ENCODE measurements around the gene UGT8.
A peak's percentile ranks its signal among the peaks of the same experiment; 100 is the strongest.
"Not testable (repeated sequence)": the region's sequence is repeated elsewhere in the genome, so short reads cannot be mapped to it uniquely, and the experiment has no call there.

UGT8 gene

GRCh38 chr4:114607056-114607455, 8.4 kb downstream of the UGT8 start:
- no peak for DNase-seq

- DNase-seq: peak in 1 of 2 experiments; percentile 14
Measured at GRCh38 chr4:114613560-114613959, 15.0 kb downstream of the UGT8 start.

GRCh38 chr4:114615435-114615834, 16.8 kb downstream of the UGT8 start:
- DNase-seq: peak in 1 of 2 experiments; percentile 42

DNA sequence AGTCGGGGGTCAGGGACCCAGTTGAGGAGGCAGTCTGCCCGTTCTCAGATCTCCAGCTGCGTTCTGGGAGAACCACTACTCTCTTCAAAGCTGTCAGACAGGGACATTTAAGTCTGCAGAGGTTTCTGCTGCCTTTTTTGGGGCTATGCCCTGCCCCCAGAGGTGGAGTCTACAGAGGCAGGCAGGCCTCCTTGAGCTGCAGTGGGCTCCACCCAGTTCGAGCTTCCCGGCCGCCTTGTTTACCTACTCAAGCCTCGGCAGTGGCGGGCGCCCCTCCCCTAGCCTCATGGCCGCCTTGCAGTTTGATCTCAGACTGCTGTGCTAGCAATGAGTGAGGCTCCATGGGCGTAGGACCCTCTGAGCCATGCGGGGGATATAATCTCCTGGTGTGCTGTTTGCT, 17.4 kb downstream of the UGT8 start:
- DNase-seq: peak; percentile 27 to 63

- no peak for DNase-seq
Measured at GRCh38 chr4:114626196-114626595, 27.6 kb downstream of the UGT8 start.

DNA sequence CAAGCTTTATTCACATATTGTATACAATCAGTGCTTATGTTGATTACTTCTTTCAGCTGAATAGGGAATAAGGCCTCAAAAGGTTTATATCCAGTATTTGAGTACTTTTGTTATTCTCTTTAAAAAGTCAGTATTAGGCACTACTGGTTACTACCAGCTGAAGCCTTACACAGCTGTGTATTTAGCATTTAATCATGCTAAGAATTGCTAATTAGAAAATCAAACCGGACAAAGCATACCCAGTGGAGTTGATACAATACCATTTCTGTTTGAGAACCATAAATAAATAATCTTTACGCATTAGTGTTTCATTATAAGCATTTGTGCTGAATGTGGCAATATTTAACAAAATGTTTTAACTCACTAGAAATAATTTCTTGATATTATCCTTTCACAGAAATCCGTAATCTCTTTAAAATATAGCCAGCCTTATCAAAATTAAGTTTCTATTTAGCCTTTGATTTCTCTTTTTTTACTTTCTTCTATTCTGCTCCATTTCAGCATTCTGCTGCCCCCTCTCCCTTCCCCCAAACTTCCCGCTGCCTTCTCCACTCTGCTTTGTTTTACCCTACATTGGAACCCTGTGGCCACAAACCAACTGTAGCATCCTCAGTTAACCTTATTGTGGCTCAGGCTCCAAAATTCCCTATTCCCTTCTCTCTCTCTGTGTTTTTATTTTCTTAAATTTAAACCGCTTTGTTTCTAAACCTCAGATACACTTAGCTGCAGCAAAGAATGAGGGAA, 37.8 kb downstream of the UGT8 start:
- DNase-seq: peak in 1 of 2 experiments; percentile 4

DNA sequence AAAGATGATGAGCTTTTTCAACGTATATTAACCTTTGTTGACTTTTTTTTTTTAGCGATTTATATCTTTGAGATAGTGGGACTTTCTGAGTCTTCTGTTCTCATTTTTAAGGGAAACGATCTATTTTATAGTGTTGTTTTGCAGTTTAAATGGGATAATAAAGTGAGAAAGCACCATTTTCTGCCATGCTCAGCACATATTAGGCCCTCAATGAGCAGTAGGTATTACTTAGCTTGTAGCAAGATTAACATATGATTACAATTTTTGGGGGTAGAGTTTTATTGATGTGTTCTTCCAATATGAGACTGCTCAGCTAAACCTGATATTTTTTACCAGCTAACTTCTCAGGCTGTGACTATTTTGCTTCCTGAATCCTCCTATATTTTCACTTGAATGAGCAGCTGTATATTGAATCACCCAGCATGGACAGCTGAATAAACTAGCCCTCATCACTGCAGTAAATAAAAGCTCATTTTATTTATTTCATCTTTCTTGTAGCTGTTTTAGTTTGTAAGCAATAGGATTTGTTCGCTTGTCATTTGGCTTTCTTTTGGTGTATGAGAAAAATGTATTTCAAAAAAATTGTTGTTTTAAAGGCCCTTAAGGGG, 43.7 kb downstream of the UGT8 start:
- peak in 1 of 2 experiments; percentile 63 for DNase-seq

DNA sequence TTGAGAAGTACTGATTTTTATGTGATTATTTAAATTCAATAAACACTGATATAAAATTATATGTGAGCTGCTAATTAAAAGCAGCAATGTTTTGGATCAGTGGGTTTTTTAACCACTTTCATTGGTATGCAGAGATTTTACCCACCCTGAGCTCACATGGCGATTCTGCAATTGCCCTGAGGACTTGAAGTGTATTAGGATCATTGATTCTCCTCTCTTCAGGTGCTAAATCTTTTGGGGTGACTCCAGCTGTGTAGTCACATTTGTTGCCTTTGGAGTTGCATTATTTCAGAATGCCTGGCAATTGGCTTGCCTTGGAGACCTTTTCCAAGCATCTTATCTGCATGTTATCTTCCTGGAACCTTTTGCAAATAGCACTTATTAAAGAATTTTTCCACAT, 51.3 kb downstream of the UGT8 start:
- no peak for DNase-seq

DNA sequence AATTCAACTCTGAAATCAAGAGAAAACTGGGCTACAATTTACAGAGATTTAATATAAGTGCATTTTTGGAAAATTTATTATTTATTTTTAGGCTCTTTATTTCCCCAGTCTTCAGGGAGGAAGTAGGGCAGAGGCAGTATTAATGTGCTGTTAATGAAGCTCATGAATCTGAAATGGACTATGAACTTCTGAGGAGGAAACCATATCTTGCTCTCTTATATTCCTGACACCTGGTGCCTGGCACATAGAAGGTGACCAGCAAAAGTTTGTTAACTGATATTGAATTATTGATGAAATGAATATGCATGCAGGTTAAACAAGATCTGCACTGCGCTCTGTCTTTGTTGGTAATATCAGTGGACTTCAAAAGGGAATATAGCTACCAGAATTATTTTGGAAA, 55.1 kb downstream of the UGT8 start:
- no peak for DNase-seq

GRCh38 chr4:114654592-114654991, 56.0 kb downstream of the UGT8 start:
- no peak for DNase-seq

- DNase-seq: no peak
Measured at GRCh38 chr4:114658179-114658578, 59.6 kb downstream of the UGT8 start.

DNA sequence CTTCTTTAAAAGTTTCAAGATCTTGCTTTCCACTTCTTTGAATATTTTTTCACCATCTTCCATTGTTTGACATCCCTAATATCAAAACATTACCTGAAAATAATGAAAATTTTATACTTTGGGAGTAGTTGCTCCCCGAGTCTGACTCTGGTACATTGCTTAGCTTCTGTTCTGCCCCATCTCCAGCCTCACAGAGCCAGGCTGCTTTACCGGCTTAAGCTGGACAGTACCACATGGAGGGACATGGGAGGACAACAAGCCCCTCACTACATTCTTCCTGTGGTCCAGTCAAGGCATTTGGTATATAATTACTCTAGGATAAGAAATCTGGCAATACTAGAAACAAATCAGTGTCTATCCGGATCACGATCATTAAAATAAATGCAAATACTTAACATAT, 60.2 kb downstream of the UGT8 start:
- DNase-seq: no peak

DNA sequence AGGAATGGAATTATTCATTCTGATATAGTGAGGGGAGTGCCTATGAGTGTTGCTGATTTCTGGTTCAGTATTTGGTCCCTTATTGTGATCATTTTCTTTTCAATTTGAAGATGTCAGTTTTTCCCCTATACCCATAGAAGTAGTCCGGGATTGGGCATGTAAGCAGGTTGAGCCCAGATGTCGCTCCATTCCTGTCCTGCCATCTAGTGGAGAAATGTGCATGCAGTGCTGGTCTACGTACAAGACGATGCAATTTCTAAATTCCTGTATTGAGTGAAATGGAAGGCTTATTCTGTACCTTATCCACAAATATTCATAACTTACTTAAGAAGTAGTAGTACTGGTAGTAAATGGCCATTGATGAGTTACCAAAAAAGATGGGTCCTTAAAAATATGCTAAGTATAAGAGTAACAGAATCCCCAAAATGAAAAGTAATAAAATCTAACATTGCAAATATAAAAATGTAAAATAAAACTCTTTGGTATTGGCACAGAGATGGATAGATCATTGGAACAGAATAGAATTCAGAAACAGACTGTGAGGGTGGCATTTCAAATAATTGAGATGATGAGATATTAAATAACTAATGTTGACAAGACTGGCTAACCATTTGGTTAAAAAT, 60.9 kb downstream of the UGT8 start:
- DNase-seq: peak; percentile 65 to 81

DNA sequence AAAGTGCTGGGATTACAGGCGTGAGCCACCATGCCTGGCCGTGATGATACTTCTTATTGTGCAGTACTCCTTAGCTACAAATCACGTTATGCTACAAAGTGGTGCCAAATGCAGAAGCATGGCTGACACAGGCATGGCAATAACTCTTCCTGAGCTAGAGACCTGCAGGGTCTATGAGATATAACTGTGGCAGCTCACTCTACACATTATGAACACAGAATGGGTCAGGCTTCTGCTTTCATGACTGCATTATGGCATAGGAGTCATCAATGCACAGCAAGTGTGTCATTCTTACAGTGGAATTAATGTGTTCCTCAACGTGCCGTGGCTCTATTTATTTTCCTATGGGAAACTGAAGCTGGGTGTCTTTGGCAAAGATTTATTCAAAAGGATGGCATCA, 64.5 kb downstream of the UGT8 start:
- DNase-seq: no peak

DNA sequence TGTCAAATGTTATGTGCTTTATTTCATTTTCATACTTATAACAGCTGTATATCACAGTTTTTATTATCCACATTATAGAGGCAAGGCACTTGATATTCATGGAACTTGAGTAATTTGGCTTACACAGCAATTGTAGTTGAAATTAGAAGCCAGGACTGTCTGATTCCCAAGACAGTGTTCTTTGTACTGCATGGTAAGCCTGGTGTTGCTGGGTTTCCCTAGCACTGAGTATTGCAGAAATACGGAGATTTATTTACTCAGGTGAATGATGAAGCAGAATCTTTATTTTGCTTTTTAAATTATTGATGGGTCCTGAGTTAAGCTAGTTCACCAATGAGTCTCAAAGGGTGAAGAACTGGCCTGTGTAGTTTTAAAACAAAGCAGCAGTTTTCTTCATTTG, 70.0 kb downstream of the UGT8 start:
- no peak for DNase-seq

GRCh38 chr4:114670733-114671132, 72.1 kb downstream of the UGT8 start:
- DNase-seq: not testable (repeated sequence)

DNA sequence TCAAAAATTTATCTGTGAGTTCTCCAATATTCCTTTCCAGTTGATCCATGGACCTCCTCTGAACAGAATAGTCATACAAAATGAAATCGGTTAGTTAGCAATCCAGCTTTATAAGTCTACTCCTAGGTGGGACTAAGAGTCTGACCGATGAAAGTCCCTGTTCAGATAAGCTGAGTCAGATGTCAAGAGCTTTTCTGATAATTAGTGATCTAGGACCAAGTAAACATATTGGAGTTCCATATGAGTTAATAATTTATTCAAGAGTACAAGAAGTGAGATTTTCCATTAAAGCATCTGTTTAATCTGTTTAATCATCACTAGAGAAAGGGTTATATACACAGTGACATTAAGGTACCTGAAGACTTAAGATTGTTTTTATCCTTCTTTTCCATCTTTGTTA, 74.7 kb downstream of the UGT8 start:
- no peak for DNase-seq

GRCh38 chr4:114674080-114674479, 75.5 kb downstream of the UGT8 start:
- DNase-seq: no peak

- DNase-seq: peak in 1 of 2 experiments; percentile 4
Measured at GRCh38 chr4:114677346-114677979, 78.9 kb downstream of the UGT8 start.

DNA sequence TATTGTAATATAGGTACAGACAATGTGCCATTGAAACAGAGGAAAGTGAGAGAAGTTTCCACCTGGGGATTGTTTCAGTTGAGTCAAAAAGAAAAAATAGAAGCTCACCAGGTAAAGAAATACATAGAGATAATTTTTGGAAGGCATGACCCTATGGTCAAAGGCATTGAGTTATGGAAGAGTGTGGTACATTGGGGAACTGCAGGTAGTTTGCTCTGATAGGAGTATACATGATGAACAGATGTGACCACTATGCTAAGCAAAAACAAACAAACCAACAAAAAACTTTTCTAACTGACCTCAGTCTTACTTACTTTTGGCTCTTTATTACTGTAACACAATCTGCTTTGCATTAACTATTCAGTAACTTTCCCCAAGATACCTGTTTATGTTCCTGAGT, 85.9 kb downstream of the UGT8 start:
- DNase-seq: no peak

DNA sequence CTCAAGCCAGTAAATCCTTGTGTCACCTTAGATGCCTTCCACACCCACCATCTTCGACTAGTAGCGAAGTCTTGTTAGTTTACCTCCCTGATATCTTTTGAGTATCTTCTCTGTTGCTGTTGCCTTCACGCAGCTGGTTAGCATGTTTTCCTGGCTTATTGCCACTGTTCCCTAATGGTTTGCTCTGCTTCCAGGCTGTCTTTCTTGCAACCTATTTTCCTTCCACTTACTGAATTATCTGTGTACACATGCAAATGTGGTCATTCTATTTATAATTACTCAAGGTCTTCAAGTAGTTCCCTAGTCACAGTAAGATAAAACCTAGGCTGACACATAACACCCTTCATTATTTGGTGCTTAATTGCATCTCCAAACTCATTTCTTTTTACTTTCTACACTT, 89.5 kb downstream of the UGT8 start:
- peak in 1 of 2 experiments; percentile 15 for DNase-seq

- no peak for DNase-seq
Measured at GRCh38 chr4:114690571-114690970, 92.0 kb downstream of the UGT8 start.

- DNase-seq: no peak
Measured at GRCh38 chr4:114691865-114692264, 93.3 kb downstream of the UGT8 start.

GRCh38 chr4:114692958-114693357, 94.4 kb downstream of the UGT8 start:
- DNase-seq: no peak
